GM13977 (cell line): ENCODE results near the gene IMPG2.
A peak's percentile ranks its signal among the peaks of the same experiment; 100 is the strongest.

Source experiments
- DNase-seq: peaks from one replicate; pipeline ENCODE4 v3.0.0; 2012; ENCODE audit warnings: low spot score
- in situ Hi-C: fragments of 300-500 bp; cut with MboI; formaldehyde crosslinking; loops from one replicate; pipeline ENCODE4 v1.12.0; 2022; ENCODE audit warnings: low sequenced_read_pairs, low pct_unique_long_range_greater_than_20kb, mixed read lengths, inconsistent platforms; ENCODE audit not compliant: unreplicated experiment
- TF ChIP-seq, protein P1 (sequence below): IDR thresholded peaks from 2 replicates; pipeline ENCODE4 v1.5.1; 2012; ENCODE audit warnings: mild to moderate bottlenecking, control low read depth; ENCODE audit not compliant: insufficient read depth; ENCODE audit errors: extremely low read depth, missing control alignments

IMPG2 gene

DNA sequence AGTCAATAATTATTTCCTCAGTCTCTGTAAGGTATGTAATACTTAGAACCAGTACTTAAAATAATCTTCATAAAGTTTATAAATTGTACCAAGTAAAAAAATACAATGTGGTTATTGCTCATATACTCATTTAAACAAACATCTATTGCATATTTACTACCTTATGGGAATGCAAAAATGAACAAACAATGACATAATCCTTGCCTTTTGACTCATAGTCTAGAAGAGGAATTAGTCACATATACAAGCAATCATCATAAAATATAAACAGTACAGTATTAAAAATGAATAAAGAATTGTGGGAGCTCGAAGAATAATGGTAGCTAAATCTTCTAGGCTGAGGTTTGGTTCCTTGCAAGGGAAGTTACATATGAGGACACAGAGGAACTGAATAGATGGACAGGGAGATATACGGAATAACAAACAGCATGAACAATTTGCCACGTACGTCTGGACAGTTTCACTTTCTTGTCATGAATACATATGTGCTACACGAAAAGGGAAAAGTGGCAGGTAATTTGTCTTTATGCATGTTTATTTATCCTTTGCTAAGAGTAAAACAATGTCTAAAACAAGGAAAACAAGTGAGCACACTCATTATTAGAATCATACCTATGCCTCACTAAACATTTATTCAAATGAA, 17.2 kb downstream of the IMPG2 start:
- TF ChIP-seq, protein P1, sequence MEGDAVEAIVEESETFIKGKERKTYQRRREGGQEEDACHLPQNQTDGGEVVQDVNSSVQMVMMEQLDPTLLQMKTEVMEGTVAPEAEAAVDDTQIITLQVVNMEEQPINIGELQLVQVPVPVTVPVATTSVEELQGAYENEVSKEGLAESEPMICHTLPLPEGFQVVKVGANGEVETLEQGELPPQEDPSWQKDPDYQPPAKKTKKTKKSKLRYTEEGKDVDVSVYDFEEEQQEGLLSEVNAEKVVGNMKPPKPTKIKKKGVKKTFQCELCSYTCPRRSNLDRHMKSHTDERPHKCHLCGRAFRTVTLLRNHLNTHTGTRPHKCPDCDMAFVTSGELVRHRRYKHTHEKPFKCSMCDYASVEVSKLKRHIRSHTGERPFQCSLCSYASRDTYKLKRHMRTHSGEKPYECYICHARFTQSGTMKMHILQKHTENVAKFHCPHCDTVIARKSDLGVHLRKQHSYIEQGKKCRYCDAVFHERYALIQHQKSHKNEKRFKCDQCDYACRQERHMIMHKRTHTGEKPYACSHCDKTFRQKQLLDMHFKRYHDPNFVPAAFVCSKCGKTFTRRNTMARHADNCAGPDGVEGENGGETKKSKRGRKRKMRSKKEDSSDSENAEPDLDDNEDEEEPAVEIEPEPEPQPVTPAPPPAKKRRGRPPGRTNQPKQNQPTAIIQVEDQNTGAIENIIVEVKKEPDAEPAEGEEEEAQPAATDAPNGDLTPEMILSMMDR: no peak
- DNase-seq: peak; percentile 24
- in situ Hi-C loops: no loop called here

- TF ChIP-seq, protein P1: no peak
- in situ Hi-C loops: no loop called here
- no peak for DNase-seq
Measured at GRCh38 chr3:101300073-101300472, 20.3 kb downstream of the IMPG2 start.

- TF ChIP-seq, protein P1: no peak
- in situ Hi-C loops: no loop called here
- DNase-seq: peak; percentile 33
Measured at GRCh38 chr3:101292027-101292426, 28.3 kb downstream of the IMPG2 start.

- in situ Hi-C loops: no loop called here
- TF ChIP-seq, protein P1: no peak
- no peak for DNase-seq
Measured at GRCh38 chr3:101288294-101288693, 32.1 kb downstream of the IMPG2 start.

GRCh38 chr3:101284757-101285156, 35.6 kb downstream of the IMPG2 start:
- in situ Hi-C loops: no loop called here
- TF ChIP-seq, protein P1: no peak
- DNase-seq: no peak

- TF ChIP-seq, protein P1: no peak
- DNase-seq: no peak
- in situ Hi-C loops: no loop called here
Measured at GRCh38 chr3:101281521-101282030, 38.8 kb downstream of the IMPG2 start.
